ENCODE measurements around the gene TBL1X.

Gene TBL1X

GRCh38 chrX:9586992-9587392 lies 122.1 kb downstream of the TBL1X start:
- no peak for DNase-seq (ENCODE audit: low read depth)

GRCh38 chrX:9587642-9588041 lies 122.8 kb downstream of the TBL1X start:
- DNase-seq (ENCODE audit: low read depth), result no peak

GRCh38 chrX:9591496-9591895 lies 126.6 kb downstream of the TBL1X start:
- no peak for DNase-seq (ENCODE audit: low read depth)

GRCh38 chrX:9593756-9594155 lies 128.9 kb downstream of the TBL1X start:
- no peak for DNase-seq (ENCODE audit: low read depth)

- DNase-seq (ENCODE audit: low read depth), result peak; percentile 52
These were observed 130.3 kb downstream of the TBL1X start for GRCh38 chrX:9595174-9595573.

- no peak for DNase-seq (ENCODE audit: low read depth)
These were observed 132.0 kb downstream of the TBL1X start for GRCh38 chrX:9596837-9597236.

- no peak for DNase-seq (ENCODE audit: low read depth)
These were observed 132.6 kb downstream of the TBL1X start for GRCh38 chrX:9597361-9598035.

- no peak for DNase-seq (ENCODE audit: low read depth)
These were observed 133.5 kb downstream of the TBL1X start for GRCh38 chrX:9598344-9598743.

GRCh38 chrX:9604111-9604907 lies 139.5 kb downstream of the TBL1X start:
- no peak for DNase-seq (ENCODE audit: low read depth)

GRCh38 chrX:9604908-9605306 lies 140.0 kb downstream of the TBL1X start:
- DNase-seq (ENCODE audit: low read depth), result no peak

- DNase-seq (ENCODE audit: low read depth), result no peak
These were observed 140.6 kb downstream of the TBL1X start for GRCh38 chrX:9605484-9605883.

GRCh38 chrX:9606971-9607370 lies 142.1 kb downstream of the TBL1X start:
- DNase-seq (ENCODE audit: low read depth), result no peak

- DNase-seq (ENCODE audit: low read depth), result no peak
These were observed 144.6 kb downstream of the TBL1X start for GRCh38 chrX:9609499-9609898.

- no peak for DNase-seq (ENCODE audit: low read depth)
These were observed 145.1 kb downstream of the TBL1X start for GRCh38 chrX:9609987-9610386.

- DNase-seq (ENCODE audit: low read depth), result peak; percentile 36
These were observed 146.0 kb downstream of the TBL1X start for GRCh38 chrX:9610771-9611392.

GRCh38 chrX:9611436-9612145 lies 146.7 kb downstream of the TBL1X start:
- peak; percentile 10 for DNase-seq (ENCODE audit: low read depth)

GRCh38 chrX:9612146-9612505 lies 147.3 kb downstream of the TBL1X start:
- DNase-seq (ENCODE audit: low read depth), result no peak

- peak; percentile 79 for DNase-seq (ENCODE audit: low read depth)
These were observed 149.2 kb downstream of the TBL1X start for GRCh38 chrX:9614016-9614415.

- DNase-seq (ENCODE audit: low read depth), result no peak
These were observed 154.3 kb downstream of the TBL1X start for GRCh38 chrX:9619133-9619532.

- no peak for DNase-seq (ENCODE audit: low read depth)
These were observed 154.7 kb downstream of the TBL1X start for GRCh38 chrX:9619581-9619980.

GRCh38 chrX:9622128-9622527 lies 157.3 kb downstream of the TBL1X start:
- DNase-seq (ENCODE audit: low read depth), result no peak

GRCh38 chrX:9626379-9626778 lies 161.5 kb downstream of the TBL1X start:
- DNase-seq (ENCODE audit: low read depth), result no peak

GRCh38 chrX:9627922-9628321 lies 163.1 kb downstream of the TBL1X start:
- peak; percentile 41 for DNase-seq (ENCODE audit: low read depth)
